Measurements from ENCODE around the gene ZNF287.

ZNF287 gene

DNA sequence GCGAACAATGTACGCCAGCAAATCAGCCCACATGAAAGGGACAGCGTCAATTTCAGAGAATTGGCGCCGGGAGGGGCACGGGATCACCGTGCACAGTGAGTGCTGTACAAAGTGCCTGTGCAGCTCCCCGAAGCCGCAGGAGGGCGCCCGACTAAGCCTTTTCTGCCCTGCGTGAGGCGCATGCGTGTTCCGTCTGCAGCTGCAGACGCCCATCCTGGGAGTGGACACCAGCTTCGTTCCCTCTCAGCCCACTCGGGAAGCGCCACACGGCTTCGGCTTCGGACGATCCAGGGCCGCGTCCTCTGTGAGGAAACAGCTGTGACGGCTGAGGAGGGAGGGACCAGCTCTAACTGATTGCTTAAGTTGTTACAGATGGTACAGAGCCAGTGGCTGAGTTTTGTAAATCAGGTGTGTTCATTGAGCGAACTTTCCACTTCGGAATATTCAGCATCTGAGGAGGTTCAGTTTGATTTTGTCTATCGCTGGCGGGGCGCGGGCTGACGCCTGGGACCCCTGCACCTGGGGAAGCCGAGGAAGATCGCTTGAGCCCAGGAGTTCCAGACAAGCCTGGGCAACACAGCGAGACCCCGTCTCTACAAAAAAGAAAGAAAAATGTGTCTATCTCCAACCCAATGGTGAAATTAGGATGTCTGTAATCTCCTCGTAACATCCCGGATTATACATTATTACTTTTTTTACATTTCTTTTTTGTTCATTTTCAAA, 15.4 kb upstream of the ZNF287 start:
- TF ChIP-seq, protein P1, sequence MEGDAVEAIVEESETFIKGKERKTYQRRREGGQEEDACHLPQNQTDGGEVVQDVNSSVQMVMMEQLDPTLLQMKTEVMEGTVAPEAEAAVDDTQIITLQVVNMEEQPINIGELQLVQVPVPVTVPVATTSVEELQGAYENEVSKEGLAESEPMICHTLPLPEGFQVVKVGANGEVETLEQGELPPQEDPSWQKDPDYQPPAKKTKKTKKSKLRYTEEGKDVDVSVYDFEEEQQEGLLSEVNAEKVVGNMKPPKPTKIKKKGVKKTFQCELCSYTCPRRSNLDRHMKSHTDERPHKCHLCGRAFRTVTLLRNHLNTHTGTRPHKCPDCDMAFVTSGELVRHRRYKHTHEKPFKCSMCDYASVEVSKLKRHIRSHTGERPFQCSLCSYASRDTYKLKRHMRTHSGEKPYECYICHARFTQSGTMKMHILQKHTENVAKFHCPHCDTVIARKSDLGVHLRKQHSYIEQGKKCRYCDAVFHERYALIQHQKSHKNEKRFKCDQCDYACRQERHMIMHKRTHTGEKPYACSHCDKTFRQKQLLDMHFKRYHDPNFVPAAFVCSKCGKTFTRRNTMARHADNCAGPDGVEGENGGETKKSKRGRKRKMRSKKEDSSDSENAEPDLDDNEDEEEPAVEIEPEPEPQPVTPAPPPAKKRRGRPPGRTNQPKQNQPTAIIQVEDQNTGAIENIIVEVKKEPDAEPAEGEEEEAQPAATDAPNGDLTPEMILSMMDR (conservative IDR thresholded peaks at IDR 0.05; ENCODE audit: low read depth, low read length) = peak; percentile 92
- H3K4me3 ChIP-seq (ENCODE audit: low read depth, low read length) = peak overlapping the region; percentile 50
- DNase-seq (ENCODE audit: low read depth) = peak; percentile 93

DNA sequence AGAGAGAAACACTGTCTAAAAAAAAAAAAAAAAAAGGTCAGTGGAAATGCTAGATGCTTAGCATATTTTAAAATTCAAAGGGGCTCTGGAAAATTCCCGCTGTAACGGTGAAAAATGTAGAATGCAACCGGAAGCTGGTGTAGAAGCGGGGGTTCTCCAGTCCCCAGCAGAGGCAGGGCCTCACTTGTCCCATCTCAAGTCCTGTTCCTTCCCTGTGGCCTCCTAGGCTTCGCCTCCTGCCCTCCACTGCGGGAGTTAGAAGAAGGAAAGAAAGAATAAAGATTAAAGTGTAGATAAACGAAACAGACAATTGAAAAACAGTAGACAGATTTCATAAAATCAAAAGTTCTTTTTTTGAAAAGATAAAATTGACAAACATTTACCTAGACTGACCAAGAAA, 14.8 kb upstream of the ZNF287 start:
- H3K4me3 ChIP-seq (ENCODE audit: low read depth, low read length) = no peak overlapping the region
- TF ChIP-seq, protein P1 (conservative IDR thresholded peaks at IDR 0.05; ENCODE audit: low read depth, low read length) = no peak
- DNase-seq (ENCODE audit: low read depth) = no peak

GRCh38 chr17:16573466-16573865, 4.5 kb upstream of the ZNF287 start:
- TF ChIP-seq, protein P1 (conservative IDR thresholded peaks at IDR 0.05; ENCODE audit: low read depth, low read length) = no peak
- no peak for DNase-seq (ENCODE audit: low read depth)
- H3K4me3 ChIP-seq (ENCODE audit: low read depth, low read length) = no peak overlapping the region

DNA sequence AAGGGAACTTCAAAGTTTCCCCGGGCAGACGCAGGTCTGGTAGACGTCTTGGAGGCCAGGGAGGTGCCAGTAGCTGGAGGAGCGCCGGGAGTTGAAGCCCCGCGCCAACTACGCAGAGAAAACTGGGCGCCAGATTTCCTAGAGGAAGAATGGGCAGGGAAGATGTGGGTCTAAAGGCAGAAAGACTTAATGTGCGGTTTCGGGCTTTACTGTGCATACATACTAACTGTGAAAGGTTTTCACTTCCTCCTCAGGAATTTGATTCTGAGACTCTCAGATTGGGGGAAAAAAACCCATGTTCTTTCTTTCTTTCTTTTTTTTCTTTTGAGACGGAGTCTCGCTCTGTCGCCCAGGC, 331 bp upstream of the ZNF287 start:
- no peak overlapping the region for H3K4me3 ChIP-seq (ENCODE audit: low read depth, low read length)
- TF ChIP-seq, protein P1 (conservative IDR thresholded peaks at IDR 0.05; ENCODE audit: low read depth, low read length) = no peak
- no peak for DNase-seq (ENCODE audit: low read depth)

DNA sequence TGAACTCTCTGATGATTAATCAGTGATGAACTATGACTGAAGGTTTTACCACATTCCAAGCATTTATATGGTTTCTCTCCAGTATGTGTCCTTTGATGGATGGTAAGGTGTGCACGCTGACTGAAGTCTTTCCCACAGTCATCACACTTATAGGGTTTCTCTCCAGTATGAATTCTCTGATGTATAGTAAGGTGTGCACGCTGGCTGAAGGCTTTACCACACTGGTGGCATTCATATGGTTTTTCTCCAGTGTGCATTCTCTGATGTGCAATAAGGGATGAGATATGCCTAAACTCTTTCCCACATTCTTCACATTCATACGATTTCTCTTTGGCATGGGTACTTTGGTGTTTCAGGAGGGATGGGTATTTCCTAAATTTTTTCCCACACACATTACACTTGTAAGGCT, 16.4 kb downstream of the ZNF287 start:
- no peak for DNase-seq (ENCODE audit: low read depth)
- no peak overlapping the region for H3K4me3 ChIP-seq (ENCODE audit: low read depth, low read length)
- TF ChIP-seq, protein P1 (conservative IDR thresholded peaks at IDR 0.05; ENCODE audit: low read depth, low read length) = no peak

DNA sequence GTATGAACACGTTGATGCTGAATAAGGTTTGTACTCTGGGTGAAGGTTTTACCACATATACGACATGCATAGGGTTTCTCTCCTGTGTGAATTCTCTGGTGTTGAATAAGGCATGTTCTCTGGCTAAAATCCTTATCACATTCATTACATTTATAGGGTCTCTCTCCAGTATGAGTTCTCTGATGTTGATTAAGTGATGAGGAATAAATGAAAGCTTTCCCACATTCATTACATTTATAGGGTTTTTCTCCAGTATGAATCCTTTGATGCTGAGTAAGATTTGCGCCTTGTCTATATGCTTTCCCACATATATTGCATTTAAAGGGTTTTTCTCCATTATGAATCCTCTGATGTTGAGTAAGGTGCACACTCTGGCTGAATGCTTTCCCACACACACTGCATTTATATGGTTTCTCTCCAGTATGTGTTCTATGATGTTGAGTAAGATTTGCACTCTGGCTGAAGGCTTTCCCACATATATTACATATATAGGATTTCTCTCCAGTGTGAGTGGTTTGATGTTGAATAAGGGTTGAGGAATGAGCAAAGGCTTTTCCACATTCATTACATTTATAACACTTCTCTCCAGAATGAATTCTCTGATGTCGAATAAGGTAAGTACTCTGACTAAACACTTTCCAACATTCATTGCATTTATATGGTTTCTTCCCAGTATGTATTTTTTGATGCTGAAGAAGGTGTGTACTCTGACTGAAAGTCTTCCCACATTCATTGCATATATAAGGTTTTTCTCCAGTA, 16.9 kb downstream of the ZNF287 start:
- DNase-seq (ENCODE audit: low read depth) = no peak
- H3K4me3 ChIP-seq (ENCODE audit: low read depth, low read length) = no peak overlapping the region
- TF ChIP-seq, protein P1 (conservative IDR thresholded peaks at IDR 0.05; ENCODE audit: low read depth, low read length) = no peak

DNA sequence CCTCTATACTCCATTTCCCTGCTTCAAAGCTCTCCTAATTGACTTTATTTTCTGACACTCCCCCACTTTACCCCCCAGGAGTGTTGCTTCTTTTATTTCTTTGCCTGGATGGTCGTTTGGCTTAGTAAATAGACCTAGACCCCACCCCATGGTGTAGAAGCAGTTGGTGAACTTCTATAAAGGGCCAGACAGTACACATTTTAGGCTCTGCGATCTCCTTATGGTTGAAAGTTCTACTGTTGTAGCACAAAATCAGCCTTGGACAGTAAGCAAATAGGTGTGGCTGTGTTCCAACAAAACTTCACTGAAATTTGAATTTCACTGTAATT, 31.9 kb downstream of the ZNF287 start:
- no peak overlapping the region for H3K4me3 ChIP-seq (ENCODE audit: low read depth, low read length)
- TF ChIP-seq, protein P1 (conservative IDR thresholded peaks at IDR 0.05; ENCODE audit: low read depth, low read length) = no peak
- no peak for DNase-seq (ENCODE audit: low read depth)

Data from choroid plexus epithelial cell (primary cell).